Smooth muscle cell (in vitro differentiated cells): ENCODE measurements around the gene SERGEF. TPM values are rescaled to one million over a fixed set of nuclear protein-coding genes. Genes with fewer than 3 reads are reported as not detected.

Source experiments
- DNase-seq: peaks from one replicate; lab custom pipeline; 2025; ENCODE audit not compliant: unreplicated experiment; lab: John Stamatoyannopoulos, UW
- H2AFZ ChIP-seq: fragments of 200-600 bp; sonication (generic); 2 replicates; pipeline ENCODE4 v1.6.0; 2016; ENCODE audit warnings: antibody characterized with exemption, low read depth, mild to moderate bottlenecking
- H3F3A ChIP-seq: fragments of 200-600 bp; sonication (generic); 2 replicates; pipeline ENCODE4 v1.6.0; 2017; ENCODE audit warnings: antibody characterized with exemption, low read depth
- H3K27ac ChIP-seq: fragments of 200-600 bp; sonication (generic); 2 replicates; pipeline ENCODE4 v1.5.1; 2016; ENCODE audit warnings: low read depth, mild to moderate bottlenecking
- H3K27me3 ChIP-seq: fragments of 200-600 bp; sonication (generic); 2 replicates; pipeline ENCODE4 v1.6.1; 2016; ENCODE audit warnings: low read depth, mild to moderate bottlenecking
- H3K36me3 ChIP-seq: fragments of 200-600 bp; sonication (generic); 2 replicates; pipeline ENCODE4 v1.5.1; 2016; ENCODE audit warnings: low read depth
- H3K4me1 ChIP-seq: fragments of 200-600 bp; sonication (generic); 2 replicates; pipeline ENCODE4 v1.5.1; 2016; ENCODE audit warnings: low read depth
- H3K4me2 ChIP-seq: fragments of 200-600 bp; sonication (generic); 2 replicates; pipeline ENCODE4 v1.6.0; 2016; ENCODE audit warnings: mild to moderate bottlenecking
- H3K4me3 ChIP-seq: fragments of 200-600 bp; sonication (generic); 2 replicates; pipeline ENCODE4 v1.5.1; 2016; ENCODE audit warnings: mild to moderate bottlenecking
- H3K79me2 ChIP-seq: fragments of 200-600 bp; sonication (generic); 2 replicates; pipeline ENCODE4 v1.6.0; 2016; ENCODE audit warnings: low read depth, mild to moderate bottlenecking
- H3K9ac ChIP-seq: fragments of 200-600 bp; sonication (generic); 2 replicates; pipeline ENCODE4 v1.6.0; 2016; ENCODE audit warnings: low read depth
- H3K9me3 ChIP-seq: fragments of 200-600 bp; sonication (generic); replicated peaks from 2 replicates; pipeline ENCODE4 v1.5.1; 2016; ENCODE audit warnings: low read depth
- H4K20me1 ChIP-seq: fragments of 200-600 bp; sonication (generic); 2 replicates; pipeline ENCODE4 v1.6.0; 2016; ENCODE audit warnings: low read depth
- CTCF ChIP-seq: fragments of 200-600 bp; sonication (generic); IDR thresholded peaks from 2 replicates; pipeline ENCODE4 v1.5.1; 2017; ENCODE audit warnings: borderline replicate concordance, mild to moderate bottlenecking, antibody characterized with exemption; ENCODE audit not compliant: insufficient read depth, poor library complexity, severe bottlenecking
- WGBS: methylation state at CpG from one replicate; pipeline ENCODE4 v1.1.7; 2016; ENCODE audit warnings: low lambda C conversion rate; 5-methylcytosine and 5-hydroxymethylcytosine counted together
- polyA plus RNA-seq: library from polyadenylated mRNA; unstranded; fragments of >200 nt; fragmentation: Nextera tagmentation; extraction: Ambion mirVana; gene quantifications from 2 replicates; pipeline ENCODE4 v1.2.1, GENCODE V29; 2016
- total RNA-seq: library from RNA; depleted of rRNA; stranded (reverse); fragments of >200 nt; gene quantifications from 2 replicates; pipeline ENCODE4 v1.2.3, GENCODE V29; 2014

Gene SERGEF
- total and polyA plus RNA-seq, 2 experiments from 2014 or later, result 4.9 to 7.4 TPM

- Histone ChIP-seq H3K27me3 (no peaks in the 10 kb centered on the region), H3K9ac (no peak overlapping the region), H3K9me3 (no peaks in the 10 kb centered on the region), H4K20me1 (no peaks in the 10 kb centered on the region), H2AFZ (no peak overlapping the region), H3F3A (no peaks in the 10 kb centered on the region), H3K79me2 (no peaks in the 10 kb centered on the region), H3K4me1 (peaks cover 9% of the 10 kb centered on the region), H3K27ac (no peak overlapping the region), H3K4me2 (no peak overlapping the region), H3K36me3 (no peaks in the 10 kb centered on the region), H3K4me3 (no peak overlapping the region)
- no peak for TF ChIP-seq CTCF
- WGBS, result 93% methylated on average over 5 of the region's 5 CpGs
- no peak for DNase-seq
Measured at GRCh38 chr11:17890325-17890724, 122.5 kb downstream of the SERGEF start.

GRCh38 chr11:17887779-17888178, 125.1 kb downstream of the SERGEF start:
- Histone ChIP-seq H3K4me2 (no peak overlapping the region), H3K4me3 (no peak overlapping the region), H3K9me3 (no peaks in the 10 kb centered on the region), H3K36me3 (no peaks in the 10 kb centered on the region), H4K20me1 (no peaks in the 10 kb centered on the region), H2AFZ (no peak overlapping the region), H3K27ac (no peak overlapping the region), H3K4me1 (peaks cover 9% of the 10 kb centered on the region), H3K9ac (no peak overlapping the region), H3F3A (no peaks in the 10 kb centered on the region), H3K27me3 (no peaks in the 10 kb centered on the region), H3K79me2 (no peaks in the 10 kb centered on the region)
- TF ChIP-seq CTCF, result no peak
- WGBS, result 71% methylated on average over 11 of the region's 11 CpGs
- no peak for DNase-seq

- Histone ChIP-seq H3K27ac (no peak overlapping the region), H4K20me1 (no peaks in the 10 kb centered on the region), H3K9ac (no peak overlapping the region), H3K79me2 (no peaks in the 10 kb centered on the region), H3K4me3 (no peak overlapping the region), H3K4me1 (peaks cover 9% of the 10 kb centered on the region), H3K27me3 (no peaks in the 10 kb centered on the region), H3K4me2 (no peak overlapping the region), H3F3A (no peaks in the 10 kb centered on the region), H3K36me3 (no peaks in the 10 kb centered on the region), H3K9me3 (no peaks in the 10 kb centered on the region), H2AFZ (no peak overlapping the region)
- no peak for TF ChIP-seq CTCF
- no peak for DNase-seq
- 96% methylated on average over 27 of the region's 27 CpGs for WGBS
Measured at GRCh38 chr11:17883946-17884345, 128.9 kb downstream of the SERGEF start.

- Histone ChIP-seq H3K9me3 (no peaks in the 10 kb centered on the region), H3K9ac (no peak overlapping the region), H3K79me2 (no peaks in the 10 kb centered on the region), H3K36me3 (no peaks in the 10 kb centered on the region), H4K20me1 (no peaks in the 10 kb centered on the region), H3K27me3 (no peaks in the 10 kb centered on the region), H3K4me3 (no peak overlapping the region), H2AFZ (no peak overlapping the region), H3K4me2 (no peak overlapping the region), H3K4me1 (peaks cover 9% of the 10 kb centered on the region), H3F3A (no peaks in the 10 kb centered on the region), H3K27ac (no peak overlapping the region)
- no peak for TF ChIP-seq CTCF
- WGBS, result 82% methylated on average over 3 of the region's 3 CpGs
- DNase-seq, result no peak
Measured at GRCh38 chr11:17883057-17883456, 129.8 kb downstream of the SERGEF start.
